Progenitor cell of endocrine pancreas (in vitro differentiated cells): Measurements from ENCODE around the gene KIF1B. TPM values are rescaled to one million over a fixed set of nuclear protein-coding genes. Genes with fewer than 3 reads are reported as not detected.

ENCODE experiments used
- DNase-seq: peaks from one replicate; pipeline ENCODE4 v3.0.0; 2021; ENCODE audit warnings: low spot score; ENCODE audit not compliant: unreplicated experiment
- H3K27ac Mint-ChIP-seq: 2 replicates; pipeline ENCODE4 v1.8.0; 2021; ENCODE audit warnings: mild to moderate bottlenecking, moderate library complexity, mixed read lengths
- H3K27me3 Mint-ChIP-seq: 2 replicates; pipeline ENCODE4 v1.8.0; 2021; ENCODE audit warnings: mixed read lengths
- H3K36me3 Mint-ChIP-seq: 2 replicates; pipeline ENCODE4 v1.8.0; 2022; ENCODE audit warnings: mixed read lengths; ENCODE audit not compliant: insufficient read depth
- H3K4me1 Mint-ChIP-seq: 2 replicates; pipeline ENCODE4 v1.8.0; 2021; ENCODE audit warnings: low read depth, mixed read lengths
- H3K4me3 Mint-ChIP-seq: 2 replicates; pipeline ENCODE4 v1.8.0; 2021; ENCODE audit warnings: low read depth, mild to moderate bottlenecking, moderate library complexity, mixed read lengths
- H3K9me3 Mint-ChIP-seq: 2 replicates; pipeline ENCODE4 v1.8.0; 2021; ENCODE audit warnings: low read depth, mixed read lengths
- CTCF ChIP-seq: fragments of 200-600 bp; sonication (generic); IDR thresholded peaks from one replicate; pipeline ENCODE4 v1.5.0; 2021; ENCODE audit warnings: antibody characterized with exemption, mild to moderate bottlenecking; ENCODE audit not compliant: unreplicated experiment
- total RNA-seq: library from RNA; stranded (reverse); gene quantifications from 2 replicates; pipeline ENCODE4 v1.2.1, GENCODE V29; 2021

The KIF1B gene
- total RNA-seq, 1 donor from 2014 or later = 78.7 TPM

- H3K27ac Mint-ChIP-seq = peak overlapping the region; percentile 98
- H3K36me3 Mint-ChIP-seq = peaks cover 2% of the 10 kb centered on the region
- H3K9me3 Mint-ChIP-seq = no peaks in the 10 kb centered on the region
- TF ChIP-seq CTCF = no peak
- peak overlapping the region; percentile 94 for H3K4me3 Mint-ChIP-seq
- peaks cover 25% of the 10 kb centered on the region for H3K4me1 Mint-ChIP-seq
- DNase-seq = no peak
- no peaks in the 10 kb centered on the region for H3K27me3 Mint-ChIP-seq
Observed at GRCh38 chr1:10209590-10209904, 823 bp upstream of the KIF1B start.

GRCh38 chr1:10210841-10211804 is 753 bp downstream of the KIF1B start:
- Mint-ChIP-seq H3K36me3 (peaks cover 2% of the 10 kb centered on the region), H3K9me3 (no peaks in the 10 kb centered on the region), H3K4me1 (peaks cover 25% of the 10 kb centered on the region), H3K27ac (peak overlapping the region; percentile 96), H3K27me3 (no peaks in the 10 kb centered on the region), H3K4me3 (peak overlapping the region; percentile 93)
- DNase-seq = peak; percentile 39
- TF ChIP-seq CTCF = no peak

GRCh38 chr1:10211805-10212410 is 1.5 kb downstream of the KIF1B start:
- no peak for TF ChIP-seq CTCF
- peaks cover 28% of the 10 kb centered on the region for H3K4me1 Mint-ChIP-seq
- peak overlapping the region; percentile 93 for H3K4me3 Mint-ChIP-seq
- H3K27ac Mint-ChIP-seq = peak overlapping the region; percentile 96
- no peaks in the 10 kb centered on the region for H3K27me3 Mint-ChIP-seq
- no peak for DNase-seq
- H3K9me3 Mint-ChIP-seq = no peaks in the 10 kb centered on the region
- peaks cover 3% of the 10 kb centered on the region for H3K36me3 Mint-ChIP-seq

- no peak for DNase-seq
- Mint-ChIP-seq H3K9me3 (no peaks in the 10 kb centered on the region), H3K36me3 (peaks cover 3% of the 10 kb centered on the region), H3K4me3 (peak overlapping the region; percentile 93), H3K27me3 (no peaks in the 10 kb centered on the region), H3K27ac (peak overlapping the region; percentile 96), H3K4me1 (peaks cover 29% of the 10 kb centered on the region)
- no peak for TF ChIP-seq CTCF
Observed at GRCh38 chr1:10212476-10212875, 2.1 kb downstream of the KIF1B start.

- Mint-ChIP-seq H3K4me3 (peak overlapping the region; percentile 46), H3K27ac (peak overlapping the region; percentile 47), H3K27me3 (no peaks in the 10 kb centered on the region), H3K36me3 (peaks cover 3% of the 10 kb centered on the region), H3K9me3 (no peaks in the 10 kb centered on the region), H3K4me1 (peaks cover 30% of the 10 kb centered on the region)
- no peak for TF ChIP-seq CTCF
- no peak for DNase-seq
Observed at GRCh38 chr1:10213186-10213705, 2.9 kb downstream of the KIF1B start.
